ENCODE data around the gene SMC5.
A peak's percentile ranks its signal among the peaks of the same experiment; 100 is the strongest.
"Not testable (repeated sequence)": the region's sequence is repeated elsewhere in the genome, so short reads cannot be mapped to it uniquely, and the experiment has no call there.

The SMC5 gene

GRCh38 chr9:70263421-70263820 is 4.6 kb downstream of the SMC5 start:
- no peak for DNase-seq (ENCODE audit: low spot score)

- DNase-seq (ENCODE audit: low spot score): no peak
Measured at GRCh38 chr9:70278305-70278704, 19.5 kb downstream of the SMC5 start.

GRCh38 chr9:70283848-70284247 is 25.1 kb downstream of the SMC5 start:
- DNase-seq (ENCODE audit: low spot score): no peak

- no peak for DNase-seq (ENCODE audit: low spot score)
Measured at GRCh38 chr9:70285246-70285645, 26.5 kb downstream of the SMC5 start.

- DNase-seq (ENCODE audit: low spot score): no peak
Measured at GRCh38 chr9:70285981-70286598, 27.3 kb downstream of the SMC5 start.

- DNase-seq (ENCODE audit: low spot score): no peak
Measured at GRCh38 chr9:70290626-70291025, 31.8 kb downstream of the SMC5 start.

GRCh38 chr9:70291446-70291845 is 32.7 kb downstream of the SMC5 start:
- DNase-seq (ENCODE audit: low spot score): no peak

GRCh38 chr9:70292253-70292652 is 33.5 kb downstream of the SMC5 start:
- no peak for DNase-seq (ENCODE audit: low spot score)

GRCh38 chr9:70293214-70293613 is 34.4 kb downstream of the SMC5 start:
- DNase-seq (ENCODE audit: low spot score): no peak

GRCh38 chr9:70297141-70297540 is 38.4 kb downstream of the SMC5 start:
- DNase-seq (ENCODE audit: low spot score): no peak

- no peak for DNase-seq (ENCODE audit: low spot score)
Measured at GRCh38 chr9:70298245-70298771, 39.5 kb downstream of the SMC5 start.

- DNase-seq (ENCODE audit: low spot score): no peak
Measured at GRCh38 chr9:70303268-70303667, 44.5 kb downstream of the SMC5 start.

GRCh38 chr9:70304810-70305209 is 46.0 kb downstream of the SMC5 start:
- DNase-seq (ENCODE audit: low spot score): no peak

GRCh38 chr9:70315389-70315788 is 56.6 kb downstream of the SMC5 start:
- DNase-seq (ENCODE audit: low spot score): no peak

GRCh38 chr9:70318002-70318401 is 59.2 kb downstream of the SMC5 start:
- DNase-seq (ENCODE audit: low spot score): no peak

- no peak for DNase-seq (ENCODE audit: low spot score)
Measured at GRCh38 chr9:70322096-70322495, 63.3 kb downstream of the SMC5 start.

GRCh38 chr9:70324963-70325362 is 66.2 kb downstream of the SMC5 start:
- no peak for DNase-seq (ENCODE audit: low spot score)

GRCh38 chr9:70328625-70329024 is 69.8 kb downstream of the SMC5 start:
- DNase-seq (ENCODE audit: low spot score): not testable (repeated sequence)

GRCh38 chr9:70340572-70340971 is 81.8 kb downstream of the SMC5 start:
- peak; percentile 23 for DNase-seq (ENCODE audit: low spot score)

GRCh38 chr9:70347046-70347445 is 88.3 kb downstream of the SMC5 start:
- DNase-seq (ENCODE audit: low spot score): no peak

- no peak for DNase-seq (ENCODE audit: low spot score)
Measured at GRCh38 chr9:70352356-70352755, 93.6 kb downstream of the SMC5 start.

- DNase-seq (ENCODE audit: low spot score): peak; percentile 34
Measured at GRCh38 chr9:70352802-70353201, 94.0 kb downstream of the SMC5 start.

- DNase-seq (ENCODE audit: low spot score): no peak
Measured at GRCh38 chr9:70355801-70356200, 97.0 kb downstream of the SMC5 start.

- no peak for DNase-seq (ENCODE audit: low spot score)
Measured at GRCh38 chr9:70362952-70363351, 104.2 kb downstream of the SMC5 start.
